HepG2 (cell line): ENCODE measurements around the gene NME8. TPM values are rescaled to one million over a fixed set of nuclear protein-coding genes. Genes with fewer than 3 reads are reported as not detected.

Experiments used
- ARNT ChIP-seq: fragments of 450-650 bp; IDR thresholded peaks from 2 replicates; pipeline ENCODE4 v1.6.1; 2017
- BCL6 ChIP-seq: IDR thresholded peaks from 2 replicates; pipeline ENCODE4 v1.6.1; 2016; ENCODE audit warnings: missing genetic modification reagents, missing compliant biosample characterization
- CBX5 ChIP-seq: sonication (generic); formaldehyde crosslinking; IDR thresholded peaks from 2 replicates; pipeline ENCODE4 v1.4.0; 2020; ENCODE audit warnings: missing genetic modification reagents, borderline replicate concordance
- DDIT3 ChIP-seq: sonication (generic); formaldehyde crosslinking; IDR thresholded peaks from 2 replicates; pipeline ENCODE4 v1.4.0; 2020; ENCODE audit warnings: mild to moderate bottlenecking, missing genetic modification reagents
- DNMT3B ChIP-seq: conservative IDR thresholded peaks from 2 replicates; pipeline ENCODE4 v1.6.1; 2016; ENCODE audit warnings: missing biosample characterization, control low read depth
- FOSL1 ChIP-seq: sonication (generic); formaldehyde crosslinking; IDR thresholded peaks from 2 replicates; pipeline ENCODE4 v1.9.0; 2021; ENCODE audit warnings: missing genetic modification reagents, borderline replicate concordance
- HNRNPLL ChIP-seq: fragments of 200-400 bp; formaldehyde crosslinking; IDR thresholded peaks from 2 replicates; pipeline ENCODE4 v1.6.1; 2017; ENCODE audit warnings: mild to moderate bottlenecking, low read depth, low read length; ENCODE audit not compliant: poor library complexity, severe bottlenecking
- MIER3 ChIP-seq: IDR thresholded peaks from 2 replicates; pipeline ENCODE4 v1.6.1; 2016; ENCODE audit warnings: missing compliant biosample characterization, borderline replicate concordance
- NFATC3 ChIP-seq: sonication (generic); formaldehyde crosslinking; IDR thresholded peaks from 2 replicates; pipeline ENCODE4 v1.5.1; 2020; ENCODE audit warnings: mild to moderate bottlenecking, missing genetic modification reagents
- PAX8 ChIP-seq: sonication (generic); formaldehyde crosslinking; IDR thresholded peaks from 2 replicates; pipeline ENCODE4 v1.8.0; 2022; ENCODE audit warnings: mild to moderate bottlenecking, missing genetic modification reagents, borderline replicate concordance
- PHF8 ChIP-seq: sonication (generic); formaldehyde crosslinking; IDR thresholded peaks from 2 replicates; pipeline ENCODE4 v1.5.0; 2020; ENCODE audit warnings: missing genetic modification reagents
- POGZ ChIP-seq: sonication (generic); formaldehyde crosslinking; IDR thresholded peaks from 2 replicates; pipeline ENCODE4 v1.4.0; 2020; ENCODE audit warnings: mild to moderate bottlenecking, missing genetic modification reagents
- RAD21 ChIP-seq: fragments of 450-650 bp; formaldehyde crosslinking; IDR thresholded peaks from 2 replicates; pipeline ENCODE4 v1.5.0; 2020; ENCODE audit warnings: mild to moderate bottlenecking
- RARA ChIP-seq: IDR thresholded peaks from 2 replicates; pipeline ENCODE4 v1.6.1; 2016; ENCODE audit warnings: missing genetic modification reagents, missing compliant biosample characterization
- ZBTB4 ChIP-seq: sonication (generic); formaldehyde crosslinking; IDR thresholded peaks from 2 replicates; pipeline ENCODE4 v1.4.0; 2020; ENCODE audit warnings: missing genetic modification reagents, mild to moderate bottlenecking, borderline replicate concordance
- ZKSCAN8 ChIP-seq: IDR thresholded peaks from 2 replicates; pipeline ENCODE4 v1.6.1; 2016; ENCODE audit warnings: borderline replicate concordance, missing genetic modification reagents, missing compliant biosample characterization
- ZNF225 ChIP-seq: sonication (generic); formaldehyde crosslinking; IDR thresholded peaks from 2 replicates; pipeline ENCODE4 v1.4.0; 2020; ENCODE audit warnings: mild to moderate bottlenecking, missing genetic modification reagents
- ZNF350 ChIP-seq: sonication (generic); formaldehyde crosslinking; IDR thresholded peaks from 2 replicates; pipeline ENCODE4 v1.4.0; 2020; ENCODE audit warnings: mild to moderate bottlenecking, low read depth, missing genetic modification reagents, borderline replicate concordance
- ZNF382 ChIP-seq: sonication (generic); formaldehyde crosslinking; IDR thresholded peaks from 2 replicates; pipeline ENCODE4 v1.5.0; 2020; ENCODE audit warnings: missing genetic modification reagents, mild to moderate bottlenecking, borderline replicate concordance
- ZNF615 ChIP-seq: sonication (generic); formaldehyde crosslinking; IDR thresholded peaks from 2 replicates; pipeline ENCODE4 v1.5.0; 2020; ENCODE audit warnings: mild to moderate bottlenecking, missing genetic modification reagents, borderline replicate concordance
- ZNF639 ChIP-seq: conservative IDR thresholded peaks from 2 replicates; pipeline ENCODE4 v1.6.1; 2018; ENCODE audit warnings: missing genetic modification reagents
- ZNF713 ChIP-seq: sonication (generic); formaldehyde crosslinking; IDR thresholded peaks from 2 replicates; pipeline ENCODE4 v1.4.0; 2020; ENCODE audit warnings: mild to moderate bottlenecking, missing genetic modification reagents
- ZNF800 ChIP-seq: sonication (generic); formaldehyde crosslinking; IDR thresholded peaks from 2 replicates; pipeline ENCODE4 v1.4.0; 2020; ENCODE audit warnings: missing genetic modification reagents
- polyA plus RNA-seq, 8 experiments: library from polyadenylated mRNA; depleted of rRNA in 3 of 8; stranded (reverse) in 7 of 8; unstranded in 1 of 8; fragments of >200 nt; fragmentation: Illumina TruSeq in 4 of 8; extraction: Trizol in 4 of 8; gene quantifications; 2 replicates each; pipeline versions ENCODE4 v1.2.1 to v1.2.3, GENCODE V29; 2011 to 2016; ENCODE audit warnings: low read depth in 4 of 8, missing spikeins in 1 of 8, mixed read lengths in 1 of 8; ENCODE audit not compliant: insufficient read depth in 1 of 8
- total RNA-seq, 5 experiments: library from RNA; depleted of rRNA; stranded (reverse); fragments of >200 nt; fragmentation: Illumina TruSeq; extraction: Trizol; gene quantifications; 2 replicates each; pipeline ENCODE4 v1.2.3, GENCODE V29; 2016; ENCODE audit warnings: low read depth in 1 of 5

Gene NME8
- total and polyA plus RNA-seq, 2 of the 13 experiments (the other 11 are each of a cell fraction or from before 2014, with no cell fraction given) = not detected

- TF ChIP-seq NFATC3 (CRISPR knock-in tag) (0 out of 2 replicates have a peak, but pooled peaks have one; percentile 37), DDIT3 (CRISPR knock-in tag) (no peak), ZNF382 (CRISPR knock-in tag) (no peak), ZNF350 (CRISPR knock-in tag) (peak; percentile 97), ZNF713 (CRISPR knock-in tag) (no peak), ZNF800 (no peak; the same call in 1 of the 2 replicates), DNMT3B (0 out of 2 replicates have a peak, but pooled peaks have one; percentile 18), FOSL1 (peak; percentile 91; the same call in 1 of the 2 replicates), ZNF225 (CRISPR knock-in tag) (no peak; the same call in 1 of the 2 replicates), RARA (CRISPR knock-in tag) (peak; percentile 96), CBX5 (CRISPR knock-in tag) (peak; percentile 95), HNRNPLL (peak; percentile 44), ZKSCAN8 (CRISPR knock-in tag) (peak; percentile 91; the same call in 1 of the 2 replicates), ZNF639 (CRISPR knock-in tag) (peak; percentile 41; the same call in 1 of the 2 replicates), ARNT (no peak), ZBTB4 (CRISPR knock-in tag) (peak; percentile 95; the same call in 1 of the 2 replicates), RAD21 (CRISPR knock-in tag) (peak; percentile 75; the same call in 1 of the 2 replicates), PHF8 (CRISPR knock-in tag) (peak; percentile 71), BCL6 (peak; percentile 96), ZNF615 (CRISPR knock-in tag) (peak; percentile 63; the same call in 1 of the 2 replicates), POGZ (CRISPR knock-in tag) (peak; percentile 94), MIER3 (CRISPR knock-in tag) (peak; percentile 96; the same call in 1 of the 2 replicates), PAX8 (CRISPR knock-in tag) (no peak)
Measured at GRCh38 chr7:37942934-37943610, 94.7 kb downstream of the NME8 start (continued).
